NCI-H82 (cell line): ENCODE results near the gene DEGS2.
"Not testable (repeated sequence)": the region's sequence is repeated elsewhere in the genome, so short reads cannot be mapped to it uniquely, and the experiment has no call there.

ENCODE experiments used
- DNase-seq: peaks from one replicate; lab custom pipeline; 2025; lab: John Stamatoyannopoulos, UW

The DEGS2 gene

DNA sequence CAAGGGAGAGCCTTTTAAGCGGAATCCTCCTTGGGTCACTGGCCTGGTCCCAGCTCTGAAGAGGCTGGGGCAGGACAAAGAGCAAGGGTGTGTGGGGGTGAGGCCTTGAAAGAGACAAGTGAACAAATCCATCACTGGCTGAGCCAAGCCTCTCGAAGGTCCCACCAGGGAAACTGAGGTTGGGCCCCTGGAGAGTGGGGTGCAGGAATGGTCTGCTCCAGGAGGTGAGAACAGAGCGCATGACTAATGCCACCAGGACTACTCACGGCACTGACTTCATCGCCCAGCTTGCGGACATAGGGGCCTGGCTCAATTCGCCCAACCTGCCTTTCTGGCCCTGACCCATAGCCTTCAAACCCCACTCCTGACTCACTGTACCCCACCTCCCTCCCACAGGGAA lies 19.2 kb upstream of the DEGS2 start:
- DNase-seq = no peak

DNA sequence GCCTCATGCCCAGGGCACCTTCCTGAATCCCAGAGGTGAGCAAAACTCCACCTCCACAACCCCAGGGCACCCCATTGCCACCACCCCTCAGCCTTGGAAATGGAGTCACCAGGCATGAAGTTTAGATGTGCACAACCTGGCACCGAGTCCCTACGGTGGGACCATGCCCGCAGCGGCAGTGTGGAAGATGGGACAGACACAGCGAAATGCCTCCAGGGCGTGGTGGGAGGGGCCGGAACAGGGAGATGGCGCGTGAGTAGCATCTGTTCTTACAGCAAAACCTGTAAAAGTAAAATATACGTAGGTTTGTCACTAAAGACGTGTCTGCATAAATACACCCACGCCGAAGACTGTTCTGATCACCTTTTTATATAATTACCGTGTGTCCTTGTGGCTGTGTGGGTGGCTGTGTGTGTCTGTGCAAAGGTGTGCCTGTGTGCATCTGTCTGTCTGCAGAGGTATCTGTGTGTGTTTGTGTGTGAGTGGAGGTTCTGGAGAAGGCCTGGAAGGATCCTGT lies 17.4 kb upstream of the DEGS2 start:
- no peak for DNase-seq

DNA sequence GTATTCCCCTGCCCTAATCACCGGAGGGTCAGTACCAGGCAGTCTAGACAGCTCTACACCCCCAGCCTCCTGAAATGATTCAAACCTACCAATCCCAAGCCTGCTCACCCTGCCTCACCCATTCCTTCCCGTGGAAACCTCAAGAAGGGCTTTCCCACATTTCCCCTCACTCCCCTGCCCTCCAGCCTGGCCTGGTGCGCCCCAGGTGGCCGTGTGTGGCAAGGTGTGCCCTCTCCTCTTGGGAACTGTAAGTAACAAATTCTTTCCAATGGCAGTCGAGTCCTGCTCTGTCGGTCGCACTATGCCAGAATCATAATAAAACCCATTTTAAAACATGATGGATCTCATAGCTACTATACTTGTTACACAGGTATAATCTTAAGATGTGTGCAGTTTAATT lies 13.9 kb upstream of the DEGS2 start:
- DNase-seq = no peak

DNA sequence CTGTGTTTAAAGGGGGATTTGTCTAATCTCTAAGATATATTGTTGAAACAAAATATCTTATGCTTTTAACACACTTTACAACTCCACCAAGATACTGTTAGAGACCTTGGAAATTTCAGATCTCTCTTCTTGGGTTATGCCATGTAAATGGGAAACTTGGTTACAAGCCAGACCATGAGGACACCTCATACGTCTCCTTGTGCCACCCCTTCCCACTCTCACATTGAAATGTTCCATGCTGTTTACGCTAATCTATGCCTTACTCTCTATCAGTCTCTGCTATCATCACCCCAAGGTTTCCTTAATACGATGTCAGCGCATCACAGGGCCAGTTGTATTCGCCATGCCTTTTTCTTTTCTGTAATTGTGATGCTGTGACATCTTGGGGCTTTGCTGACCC lies 13.4 kb upstream of the DEGS2 start:
- DNase-seq = no peak

DNA sequence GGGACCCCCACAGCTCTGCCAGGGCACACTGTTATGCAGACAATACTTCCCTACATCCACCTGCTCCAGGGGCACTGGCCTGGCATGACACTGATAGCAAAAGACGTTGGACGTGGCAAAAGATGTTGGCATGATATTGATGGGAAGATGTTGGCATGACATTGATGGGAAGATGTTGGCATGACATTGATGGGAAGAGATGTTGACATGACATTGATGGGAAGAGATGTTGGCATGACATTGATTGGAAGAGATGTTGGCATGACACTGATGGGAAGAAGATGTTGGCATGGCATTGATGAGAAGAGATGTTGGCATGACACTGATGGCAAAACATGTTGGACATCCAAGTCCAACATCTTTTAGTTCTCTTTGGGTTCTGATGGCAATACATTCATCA lies 11.4 kb upstream of the DEGS2 start:
- no peak for DNase-seq

DNA sequence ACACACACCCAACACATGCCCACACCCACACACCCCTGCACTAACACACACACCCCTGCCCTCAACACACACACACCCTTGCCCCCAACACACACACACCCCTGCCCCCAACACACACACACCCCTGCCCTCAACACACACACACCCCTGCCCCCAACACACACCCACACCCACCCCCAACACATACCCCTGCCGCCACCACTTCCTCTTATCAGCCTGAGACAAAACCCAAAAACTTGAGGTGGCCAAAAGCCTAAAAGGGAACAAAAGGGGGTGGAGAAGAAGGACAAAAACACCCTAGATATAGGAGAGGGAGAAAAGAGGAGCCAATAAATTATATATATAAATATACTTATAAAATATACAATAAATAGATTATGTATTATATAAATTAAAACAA lies 9.1 kb upstream of the DEGS2 start:
- no peak for DNase-seq

DNA sequence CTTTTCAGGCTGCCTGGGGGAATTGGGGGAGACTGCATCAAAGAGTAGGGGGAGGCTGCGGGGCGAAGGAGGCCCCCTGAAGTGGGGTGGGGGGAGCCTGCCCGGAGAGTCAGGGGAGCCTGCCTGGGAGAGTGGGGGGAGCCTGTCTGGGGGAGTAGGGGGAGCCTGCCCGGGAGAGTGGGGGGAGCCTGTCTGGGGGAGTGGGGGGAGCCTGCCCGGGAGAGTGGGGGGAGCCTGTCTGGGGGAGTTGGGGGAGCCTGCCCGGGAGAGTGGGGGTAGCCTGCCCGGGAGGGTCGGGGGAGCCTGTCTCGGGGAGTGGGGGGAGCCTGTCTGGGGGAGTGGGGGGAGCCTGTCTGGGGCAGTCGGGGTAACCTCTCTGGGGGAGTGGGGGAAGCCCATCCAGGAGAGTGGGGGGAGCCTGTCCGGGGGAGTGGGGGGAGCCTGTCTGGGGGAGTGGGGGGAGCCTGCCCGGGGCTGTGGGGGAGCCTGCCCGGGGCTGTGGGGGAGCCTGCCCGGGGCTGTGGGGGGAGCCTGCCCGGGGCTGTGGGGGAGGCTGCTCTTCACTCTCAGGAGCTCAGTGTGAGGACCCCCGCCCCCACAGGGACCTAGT lies 6.5 kb upstream of the DEGS2 start:
- DNase-seq = no peak

DNA sequence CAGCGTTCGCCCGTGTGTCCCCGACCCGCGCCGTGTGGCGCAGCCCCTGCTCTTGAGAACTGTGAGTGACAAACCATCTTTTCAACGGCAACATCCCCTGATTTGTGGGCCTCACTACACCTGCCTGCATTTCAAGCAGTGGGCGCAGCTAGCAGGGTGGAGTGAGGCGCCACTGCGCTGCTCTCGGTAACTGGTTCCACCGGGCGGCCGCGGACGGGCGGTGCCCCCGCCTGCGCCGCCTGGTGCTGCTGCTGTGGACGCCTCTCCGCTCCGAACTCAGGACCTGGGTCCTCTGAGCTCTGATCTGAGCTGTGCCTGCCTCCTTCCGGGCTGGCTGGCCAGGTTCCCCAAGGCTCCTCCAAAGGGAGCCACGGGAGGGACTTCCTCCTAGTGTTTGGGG lies 5.9 kb upstream of the DEGS2 start:
- peak; percentile 22 for DNase-seq

DNA sequence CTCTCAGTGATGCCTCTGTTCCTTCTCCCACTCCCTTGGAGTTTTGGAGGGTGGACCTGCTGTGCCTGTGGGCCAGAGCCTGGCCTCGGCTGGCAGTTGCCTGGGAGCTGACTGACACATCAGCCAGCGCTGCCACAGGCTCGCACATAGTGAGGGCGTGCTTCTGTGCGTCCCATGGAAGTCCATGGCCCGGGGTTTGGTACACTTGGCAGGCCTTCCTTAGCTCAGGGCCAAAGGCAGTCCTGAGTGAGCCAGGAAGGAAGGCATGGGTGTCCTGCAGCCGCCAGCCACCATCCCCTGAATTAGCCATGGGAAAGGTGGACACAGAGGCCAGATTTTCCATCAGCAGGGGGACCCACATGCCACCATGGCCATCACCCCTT lies 1.1 kb upstream of the DEGS2 start:
- no peak for DNase-seq

DNA sequence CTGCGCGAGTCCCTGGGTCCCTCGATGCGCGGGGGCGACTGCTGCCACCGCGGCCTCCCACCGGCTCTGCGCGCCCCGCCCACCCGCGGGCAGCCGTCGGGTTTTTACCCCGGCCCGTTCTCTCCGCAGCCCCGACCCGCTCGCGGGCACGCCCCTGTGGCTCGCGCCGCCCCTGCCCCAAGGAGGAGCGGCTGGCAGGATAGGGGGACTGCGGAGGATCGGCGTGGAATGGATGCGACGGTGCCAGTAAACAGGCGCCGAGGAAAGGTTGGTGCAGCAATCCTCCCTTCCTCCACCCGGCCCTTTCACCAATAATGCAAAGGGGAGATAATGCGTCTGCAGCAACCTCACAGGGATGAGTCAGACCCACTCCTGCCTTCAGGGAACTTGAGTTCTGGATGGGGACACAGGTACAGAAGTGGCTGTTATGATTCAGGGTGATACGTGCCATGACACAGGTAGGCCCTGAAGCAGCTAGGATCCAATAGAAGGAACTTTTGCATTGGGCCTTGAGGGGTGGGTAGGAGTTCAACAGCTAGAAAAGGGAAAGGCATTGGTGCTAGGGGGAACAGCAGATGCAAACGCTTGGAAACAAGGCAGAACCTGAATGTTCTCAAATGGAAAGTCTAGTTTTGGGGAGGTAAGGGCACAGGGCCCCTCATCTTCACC lies 554 bp upstream of the DEGS2 start:
- no peak for DNase-seq

DNA sequence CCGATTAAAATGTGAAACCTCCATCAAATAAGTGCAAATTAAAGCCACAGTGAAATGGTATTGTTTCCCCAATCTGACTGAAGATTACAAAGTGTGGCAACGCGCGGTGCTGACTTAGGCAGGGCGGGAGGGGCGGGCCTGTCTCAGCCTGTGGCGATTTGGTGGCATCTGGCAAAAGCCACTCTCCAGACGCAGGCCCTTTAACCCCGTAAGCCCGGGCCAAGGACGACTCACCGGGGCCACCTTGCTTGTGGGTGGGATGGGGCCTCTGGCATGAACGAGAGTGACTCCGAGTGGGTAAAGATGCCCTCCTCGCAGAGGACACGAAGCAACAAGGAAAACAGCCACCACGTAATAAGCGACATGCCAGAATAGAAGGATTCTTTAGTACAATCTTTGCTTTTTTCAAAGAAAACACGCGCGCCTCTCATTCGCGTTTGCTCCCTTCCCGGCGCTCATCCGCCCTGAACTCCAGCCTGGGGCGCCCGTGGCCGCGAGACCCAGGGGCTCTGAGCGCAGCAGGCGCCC lies 815 bp downstream of the DEGS2 start:
- DNase-seq = no peak

DNA sequence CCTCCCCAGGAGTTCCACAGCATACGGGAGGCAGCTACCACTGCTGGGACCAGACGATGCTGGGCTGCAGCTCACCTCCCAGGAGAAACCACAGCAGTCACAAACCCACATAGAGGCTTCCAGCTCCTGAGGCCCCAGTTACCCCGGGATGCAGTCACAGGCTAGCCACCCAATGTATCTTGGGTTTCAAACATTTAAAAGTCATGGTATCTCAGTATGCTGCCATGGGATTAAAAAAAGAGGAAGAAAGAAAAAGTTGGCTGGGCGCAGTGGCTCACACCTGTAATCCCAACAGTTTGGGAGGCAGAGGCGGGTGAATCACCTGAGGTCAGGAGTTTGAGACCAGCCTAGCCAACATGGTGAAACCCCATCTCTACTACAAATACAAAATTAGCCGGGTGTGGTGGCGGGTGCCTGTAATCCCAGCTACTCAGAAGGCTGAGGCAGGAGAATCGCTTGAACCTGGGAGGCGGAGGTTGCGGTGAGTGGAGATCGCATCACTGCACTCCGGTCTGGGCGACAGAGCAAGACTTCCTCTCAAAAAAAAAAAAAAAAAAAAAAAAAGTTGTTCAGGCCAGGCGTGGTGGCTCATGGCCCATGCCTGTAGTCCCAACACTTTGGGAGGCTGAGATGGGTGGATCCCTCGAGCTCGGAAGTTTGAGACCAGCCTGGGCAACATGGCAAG lies 1.8 kb downstream of the DEGS2 start:
- not testable (repeated sequence) for DNase-seq

DNA sequence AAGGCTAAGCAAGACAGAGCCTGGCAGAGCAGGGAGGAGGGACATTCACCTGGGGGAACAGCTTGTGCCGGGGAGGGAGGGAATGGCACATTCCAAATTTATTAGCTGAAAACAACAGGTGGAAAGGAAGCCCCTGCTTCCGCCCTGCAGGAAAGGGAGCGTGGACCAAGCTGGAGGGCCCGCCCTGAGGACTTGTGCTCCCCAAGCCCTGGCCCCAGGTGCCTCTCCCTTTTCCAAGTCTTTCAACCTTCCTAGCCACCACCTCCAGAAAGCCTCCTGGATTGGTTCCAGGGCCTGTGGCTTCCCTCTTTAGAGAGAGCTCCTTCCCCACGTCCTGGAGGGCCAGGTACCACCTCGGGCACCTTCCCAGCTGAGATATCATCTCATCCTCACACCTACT lies 2.7 kb downstream of the DEGS2 start:
- no peak for DNase-seq

DNA sequence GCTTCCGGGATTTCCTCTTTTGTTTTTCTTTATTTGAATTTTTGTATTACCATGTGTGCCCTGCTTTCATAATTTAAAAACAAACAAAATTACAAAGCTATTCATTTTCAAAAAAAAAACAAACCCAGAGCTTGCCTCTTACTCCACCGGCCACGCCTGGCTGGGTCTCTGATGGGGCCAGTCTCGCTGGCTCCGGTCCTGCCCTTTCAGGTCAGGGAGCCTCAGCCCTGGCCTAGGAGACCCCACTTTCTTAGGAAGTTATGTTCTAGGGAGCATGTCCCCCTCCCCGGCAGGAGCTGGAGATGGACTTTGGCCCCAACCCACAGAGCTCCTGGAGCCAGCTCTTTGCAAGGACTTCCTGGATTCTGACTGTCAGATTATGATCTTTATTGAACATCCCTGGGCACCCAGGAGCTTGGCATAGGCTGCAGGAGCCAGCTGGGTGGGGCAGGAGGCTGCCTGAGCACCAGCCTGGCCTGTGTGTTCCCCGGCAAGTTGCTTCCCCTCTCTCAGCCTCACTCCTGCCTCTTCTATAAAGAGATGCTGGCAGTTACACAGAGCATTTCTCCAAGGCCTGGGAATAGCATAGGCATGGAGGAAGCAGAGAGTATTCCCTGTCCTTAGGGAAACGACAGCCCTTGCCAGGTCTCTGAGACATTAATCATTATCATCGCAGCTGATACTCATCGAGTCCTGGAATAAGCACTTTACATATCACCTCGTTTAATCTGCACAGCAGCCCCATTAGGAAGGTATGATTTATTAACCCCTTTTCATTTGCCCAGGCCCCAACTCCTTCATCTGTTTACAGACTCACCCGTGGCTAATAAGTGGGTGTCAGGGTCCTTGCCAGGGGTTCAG lies 3.5 kb downstream of the DEGS2 start:
- DNase-seq = no peak

DNA sequence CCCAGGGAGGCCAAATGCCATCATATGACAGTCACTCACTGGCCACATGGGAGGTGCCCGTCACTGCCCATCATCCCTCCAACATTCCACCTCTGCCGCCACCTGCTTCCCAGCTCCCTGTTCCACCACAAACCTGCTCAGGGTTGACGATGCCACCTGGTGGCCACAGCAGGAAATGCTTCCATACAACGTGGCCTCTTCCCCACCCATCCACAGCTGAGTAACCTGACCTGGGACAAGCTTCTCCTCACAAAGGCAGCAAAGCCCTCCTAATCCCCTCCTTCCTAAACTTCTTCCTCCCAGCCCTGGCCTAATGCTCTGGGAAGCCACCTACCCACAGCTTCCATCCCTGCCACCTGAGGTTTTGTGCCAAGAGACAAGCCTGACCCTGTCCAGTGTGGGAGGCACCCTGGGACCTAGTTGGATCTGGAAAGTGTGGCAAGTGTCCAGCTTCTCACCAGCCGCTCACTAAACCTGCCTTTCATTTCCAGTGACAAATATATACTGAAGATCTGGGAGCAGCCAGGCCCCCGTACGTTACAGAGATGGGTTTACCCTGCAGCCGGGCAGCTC lies 4.3 kb downstream of the DEGS2 start:
- DNase-seq = peak; percentile 51

DNA sequence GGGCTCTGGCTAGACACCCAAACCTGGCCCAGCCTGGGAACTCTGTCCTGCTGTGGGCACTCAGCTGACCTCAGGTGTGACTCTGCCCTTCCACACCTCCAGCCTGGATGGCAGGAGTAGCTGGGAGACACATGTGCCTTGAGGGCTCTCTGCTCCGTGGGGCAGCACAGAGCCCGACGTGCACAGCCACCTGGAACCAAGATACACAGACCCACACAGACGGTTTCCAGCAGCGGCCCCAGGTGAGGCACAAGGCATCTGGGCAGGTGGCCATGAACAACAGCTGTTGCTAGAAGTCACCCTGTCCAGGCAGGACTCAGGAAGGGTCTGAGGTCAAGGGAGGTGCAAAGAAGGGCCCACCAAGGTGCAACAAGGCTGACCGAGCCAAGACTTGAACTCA lies 5.9 kb downstream of the DEGS2 start:
- no peak for DNase-seq

DNA sequence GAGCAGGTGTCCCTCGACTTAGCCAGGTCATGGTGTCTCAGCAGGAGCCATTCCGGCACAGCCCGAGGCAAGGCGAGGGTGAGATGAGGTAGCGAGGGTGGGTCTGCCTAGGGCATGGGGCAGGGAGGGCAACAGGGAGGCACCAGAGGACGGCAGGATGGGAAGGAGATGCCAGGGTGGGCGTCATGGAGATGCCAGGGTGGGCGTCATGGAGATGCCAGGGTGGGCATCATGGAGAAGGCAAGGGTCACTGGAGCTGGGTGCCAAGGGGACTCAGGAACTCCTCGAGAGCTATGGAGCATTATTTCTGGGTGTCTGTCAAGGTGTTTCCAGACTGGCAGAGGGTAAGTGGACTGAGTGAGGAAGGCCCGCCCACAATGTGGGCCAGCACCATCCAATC lies 7.4 kb downstream of the DEGS2 start:
- no peak for DNase-seq

DNA sequence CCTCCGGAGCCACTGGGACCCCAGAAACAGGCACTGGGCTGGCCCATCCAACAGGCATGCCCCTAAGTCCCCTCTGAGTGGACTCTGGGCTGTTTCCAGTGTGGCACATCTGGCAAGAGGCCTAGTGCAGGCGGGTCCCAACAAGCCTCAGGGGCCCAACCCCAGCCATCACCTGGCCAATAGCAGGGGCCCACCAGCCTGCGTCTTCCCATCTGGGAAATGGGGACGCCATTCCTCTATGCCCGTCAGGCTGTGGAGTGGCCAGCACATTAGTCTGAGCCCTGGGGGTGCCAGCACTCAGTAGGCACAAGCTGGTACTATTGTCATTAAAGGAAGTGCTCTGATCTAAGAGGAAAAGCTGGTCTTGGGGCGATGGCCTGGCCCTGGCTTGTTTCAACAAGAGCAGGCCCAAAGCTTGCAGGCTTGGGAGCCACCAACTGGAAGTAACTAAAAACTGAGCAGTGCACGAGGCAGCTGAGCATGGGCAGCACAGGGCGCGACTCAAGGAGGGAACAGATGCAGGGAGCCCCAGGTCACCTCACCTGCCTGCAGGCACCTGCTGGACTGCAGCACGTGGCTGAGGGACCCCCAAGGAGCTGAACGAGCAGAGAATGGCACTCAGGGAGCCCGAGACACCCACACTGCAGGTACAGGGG lies 8.4 kb downstream of the DEGS2 start:
- DNase-seq = no peak

DNA sequence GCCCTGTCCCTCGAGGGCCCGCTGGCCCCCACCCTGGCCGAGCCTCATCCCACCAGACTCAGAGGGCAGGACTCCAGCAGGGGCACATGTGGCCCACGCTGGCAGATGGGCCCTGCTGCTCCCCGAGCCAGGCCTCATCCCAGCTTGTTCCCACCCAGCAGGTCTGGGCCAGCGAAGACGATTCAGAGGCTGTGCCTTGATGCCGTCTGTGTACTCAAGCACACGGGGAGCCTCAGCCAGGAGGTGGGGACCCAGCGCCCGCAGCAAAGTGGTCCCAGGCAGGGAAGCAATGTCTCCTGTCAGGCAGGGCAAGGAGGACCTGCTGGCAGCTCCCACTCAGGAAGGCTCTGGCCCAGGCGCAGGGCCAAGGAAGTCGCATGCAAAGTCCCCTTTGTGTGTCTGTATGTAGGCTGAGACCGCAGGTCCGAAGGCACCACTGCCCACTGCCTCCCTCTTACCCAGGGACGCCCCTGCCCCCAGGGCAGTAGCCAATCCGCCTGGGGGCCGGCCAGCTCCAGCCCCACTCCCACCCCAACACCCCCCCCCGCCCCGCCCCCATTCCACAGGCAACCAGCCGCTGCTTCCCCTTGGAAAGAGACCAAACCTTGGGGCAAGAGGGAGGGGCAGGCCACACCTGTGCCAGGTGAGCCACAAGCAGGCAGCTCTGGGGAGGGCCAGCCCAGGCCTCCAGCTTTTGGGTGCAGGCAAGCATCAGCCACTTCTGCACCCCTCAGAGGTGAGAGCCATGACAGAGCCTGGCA lies 9.4 kb downstream of the DEGS2 start:
- no peak for DNase-seq
